ENCODE data around the gene VAPA.

The VAPA gene

GRCh38 chr18:9913526-9914333 is at the start of gene VAPA:
TSS of gene VAPA (plus strand) at chr18:9914016. CDS start at chr18:9914257, 241 bp downstream.
- no peak for FAIRE-seq

- no peak for FAIRE-seq
Measured at GRCh38 chr18:9865764-9866490, 47.9 kb upstream of the VAPA start.

GRCh38 chr18:9866627-9867026 is 47.2 kb upstream of the VAPA start:
- FAIRE-seq: no peak

GRCh38 chr18:9867071-9867594 is 46.7 kb upstream of the VAPA start:
- FAIRE-seq: no peak

GRCh38 chr18:9868857-9869714 is 44.7 kb upstream of the VAPA start:
- FAIRE-seq: no peak

GRCh38 chr18:9869715-9870430 is 43.9 kb upstream of the VAPA start:
- FAIRE-seq: no peak

- no peak for FAIRE-seq
Measured at GRCh38 chr18:9870431-9871008, 43.3 kb upstream of the VAPA start.

- FAIRE-seq: no peak
Measured at GRCh38 chr18:9871244-9871746, 42.5 kb upstream of the VAPA start.

GRCh38 chr18:9872823-9873222 is 41.0 kb upstream of the VAPA start:
- no peak for FAIRE-seq

- FAIRE-seq: no peak
Measured at GRCh38 chr18:9874728-9875127, 39.1 kb upstream of the VAPA start.

GRCh38 chr18:9876212-9876866 is 37.5 kb upstream of the VAPA start:
- no peak for FAIRE-seq

- FAIRE-seq: no peak
Measured at GRCh38 chr18:9876867-9877654, 36.8 kb upstream of the VAPA start.

- FAIRE-seq: no peak
Measured at GRCh38 chr18:9877655-9878014, 36.2 kb upstream of the VAPA start.

- no peak for FAIRE-seq
Measured at GRCh38 chr18:9878095-9878494, 35.7 kb upstream of the VAPA start.

GRCh38 chr18:9878783-9879242 is 35.0 kb upstream of the VAPA start:
- FAIRE-seq: no peak

GRCh38 chr18:9884090-9884489 is 29.7 kb upstream of the VAPA start:
- no peak for FAIRE-seq

GRCh38 chr18:9884532-9885140 is 29.2 kb upstream of the VAPA start:
- FAIRE-seq: no peak

- FAIRE-seq: no peak
Measured at GRCh38 chr18:9885170-9886004, 28.4 kb upstream of the VAPA start, which contains the start of gene TXNDC2. TSS of gene TXNDC2 (plus strand) at chr18:9885973. CDS start at chr18:9886681, 708 bp downstream.

GRCh38 chr18:9886005-9886348 is 27.8 kb upstream of the VAPA start:
- no peak for FAIRE-seq

Measured in endometrium (tissue), 2 donors.